ENCODE results near the gene TBC1D4.

The TBC1D4 gene

DNA sequence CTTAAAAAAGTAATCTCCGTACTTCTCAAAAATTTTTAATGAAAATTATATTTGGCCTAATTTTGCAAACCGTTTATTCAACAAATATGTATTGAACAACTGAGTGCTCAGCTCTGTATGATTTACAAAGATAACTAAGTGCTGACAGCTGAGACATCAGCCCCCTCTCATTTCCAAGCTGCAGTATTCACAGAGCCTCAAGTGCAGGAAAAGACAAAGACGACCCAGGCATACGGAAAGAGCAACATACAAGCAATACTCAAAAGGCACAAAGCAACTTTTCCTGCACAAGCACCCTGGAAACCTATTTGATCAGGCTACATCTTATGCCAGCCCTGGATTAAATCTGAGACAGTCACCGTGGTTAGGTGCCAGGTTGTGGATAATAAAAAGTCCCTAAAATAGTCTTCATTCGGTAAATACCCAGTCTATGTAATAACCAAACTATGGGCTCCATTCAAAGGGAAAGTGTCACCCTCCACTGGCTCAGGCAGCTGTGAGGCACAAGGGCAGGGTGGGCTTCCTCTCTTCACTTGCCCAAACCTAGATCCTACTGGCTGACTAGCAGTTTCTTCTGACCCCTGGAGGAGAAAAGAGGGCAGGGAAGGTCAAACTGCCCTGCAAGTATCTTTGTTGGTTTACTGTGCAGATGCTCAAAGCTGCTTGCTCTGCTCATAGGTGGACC is 65.5 kb downstream of the TBC1D4 start:
- DNase-seq (ENCODE audit: low spot score), result peak; percentile 17

DNA sequence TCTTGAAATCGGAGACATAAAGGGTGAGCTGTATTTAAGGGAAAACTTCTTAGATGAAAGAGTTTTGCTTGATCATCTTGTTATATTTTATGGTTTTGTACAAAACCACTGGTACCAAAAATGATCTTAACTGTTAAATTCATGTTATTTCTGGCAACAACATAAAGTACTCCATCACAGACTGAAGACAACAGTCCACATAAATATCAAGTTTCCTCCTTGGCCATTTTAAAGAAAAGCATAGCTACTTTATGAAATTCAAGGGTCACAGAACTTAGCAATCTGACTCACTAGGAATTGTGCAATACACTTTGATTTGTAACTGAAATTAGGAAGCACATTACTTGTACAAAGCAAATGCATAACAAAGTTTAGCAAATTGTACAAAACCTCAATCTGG is 66.3 kb downstream of the TBC1D4 start:
- no peak for DNase-seq (ENCODE audit: low spot score)

DNA sequence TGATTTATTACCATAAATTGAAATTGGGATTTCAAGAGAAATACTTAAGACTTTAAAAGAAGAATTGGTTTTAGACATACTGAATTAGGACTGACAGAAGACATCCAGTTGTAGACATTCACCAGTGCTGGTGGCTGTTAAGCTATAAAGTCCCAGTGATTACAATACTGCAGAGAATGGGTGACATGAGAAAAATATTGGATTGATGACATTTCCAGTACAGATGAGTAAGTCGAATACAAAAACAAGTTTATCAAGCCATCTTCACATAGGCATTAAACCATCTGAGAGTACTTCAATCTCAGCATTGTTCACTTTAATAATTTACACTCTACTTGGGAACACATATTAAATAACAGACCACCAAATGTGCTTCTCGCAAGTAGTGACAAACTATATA is 66.8 kb downstream of the TBC1D4 start:
- DNase-seq (ENCODE audit: low spot score), result no peak

DNA sequence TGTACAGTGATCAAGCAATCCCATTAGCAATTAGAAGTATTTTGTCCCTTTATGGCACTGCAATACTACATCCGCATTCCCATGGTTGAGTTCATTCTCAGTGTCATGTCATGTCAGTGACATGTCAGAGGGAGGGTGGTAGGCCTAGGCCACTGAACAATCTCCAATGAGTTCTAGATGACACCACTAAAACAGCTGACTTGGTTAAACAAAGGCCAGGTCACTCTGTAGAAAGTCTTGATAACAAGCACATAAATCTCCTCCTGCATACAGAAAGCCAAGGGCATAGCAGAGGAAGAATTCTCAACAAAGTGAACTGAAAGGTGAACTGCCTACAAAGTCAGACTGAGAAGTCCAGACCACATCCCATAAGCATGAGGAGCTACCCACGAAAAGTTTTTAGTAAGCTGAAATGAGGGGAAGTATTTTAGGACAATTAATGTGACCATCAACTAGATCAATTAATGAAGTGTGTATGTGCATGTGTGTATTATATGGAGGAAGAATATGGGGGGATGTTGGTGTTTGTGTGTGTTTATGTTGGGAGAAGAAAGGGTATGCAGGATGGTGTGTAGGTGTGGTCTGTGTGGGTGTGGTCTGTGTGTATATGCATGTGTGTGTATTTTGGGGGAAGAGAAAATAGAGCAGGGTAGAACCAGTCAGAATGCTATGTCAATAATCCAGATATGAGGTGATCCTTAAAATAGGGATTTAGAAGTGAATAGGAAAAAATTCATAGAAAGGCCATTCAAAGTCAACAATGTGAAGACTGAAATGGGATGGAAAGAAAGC is 67.7 kb downstream of the TBC1D4 start:
- DNase-seq (ENCODE audit: low spot score), result no peak

DNA sequence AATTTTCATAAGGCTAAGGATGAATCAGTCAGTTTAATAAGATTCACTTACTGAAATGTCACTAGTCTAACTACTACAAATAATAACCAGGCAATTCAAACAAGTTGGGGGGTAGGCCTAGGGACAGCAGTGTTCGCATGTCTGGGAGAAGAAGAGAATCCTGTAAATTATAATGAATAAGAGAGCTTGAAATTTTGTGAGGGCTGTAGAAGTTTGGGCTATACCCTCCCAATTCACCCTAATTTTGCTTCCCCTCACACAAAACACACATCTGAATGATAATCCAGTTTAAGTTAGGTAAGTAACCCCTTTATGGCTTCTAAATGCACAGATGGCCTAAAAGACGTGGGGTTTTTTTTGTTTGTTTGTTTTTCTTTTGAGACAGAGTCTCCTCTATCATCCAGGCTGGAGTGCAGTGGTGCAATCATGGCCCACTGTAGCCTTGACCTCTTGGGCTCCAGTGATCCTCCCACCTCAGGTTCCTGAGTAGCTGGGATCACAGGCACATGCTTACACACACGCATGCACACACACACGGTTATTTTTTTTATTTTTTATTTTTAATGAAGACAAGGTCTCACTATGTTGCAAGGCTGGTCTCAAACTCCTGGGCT is 69.9 kb downstream of the TBC1D4 start:
- DNase-seq (ENCODE audit: low spot score), result no peak

DNA sequence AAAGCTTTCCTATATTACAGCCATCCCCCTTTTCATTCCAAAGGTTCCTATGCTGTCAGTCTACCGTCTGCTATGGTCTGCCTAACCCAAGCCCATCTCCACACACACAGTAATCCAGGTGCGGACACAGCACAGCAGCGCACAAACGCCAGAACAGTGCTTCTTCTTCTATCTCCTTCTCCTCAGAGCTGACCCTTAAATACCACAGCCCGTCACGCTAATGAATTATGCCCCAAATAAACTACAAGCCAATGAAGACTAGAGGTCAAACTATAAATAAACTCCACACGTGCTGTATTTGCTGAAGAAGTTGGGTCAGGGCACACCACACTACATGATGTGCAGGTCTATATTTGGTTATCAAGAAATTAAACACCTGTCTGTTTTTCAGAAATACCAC is 71.8 kb downstream of the TBC1D4 start:
- peak; percentile 64 for DNase-seq (ENCODE audit: low spot score)

DNA sequence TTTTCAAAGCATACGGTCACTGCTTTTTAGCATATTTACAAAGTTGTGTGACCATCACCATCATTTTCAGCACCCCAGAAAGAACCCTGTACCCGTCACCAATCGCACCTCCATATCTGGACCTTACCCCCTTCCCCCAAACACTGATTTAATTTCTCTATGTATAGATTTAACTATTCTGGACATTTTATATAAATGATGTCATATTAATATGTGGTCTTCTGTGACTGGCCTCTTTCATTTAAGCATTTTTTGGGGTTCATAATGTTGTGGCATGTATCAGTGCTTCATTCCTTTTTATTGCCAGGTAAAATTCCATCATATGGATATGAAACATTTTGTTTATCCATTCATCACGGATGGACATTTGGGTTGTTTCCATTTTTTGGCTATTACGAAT is 74.0 kb downstream of the TBC1D4 start:
- DNase-seq (ENCODE audit: low spot score), result no peak

DNA sequence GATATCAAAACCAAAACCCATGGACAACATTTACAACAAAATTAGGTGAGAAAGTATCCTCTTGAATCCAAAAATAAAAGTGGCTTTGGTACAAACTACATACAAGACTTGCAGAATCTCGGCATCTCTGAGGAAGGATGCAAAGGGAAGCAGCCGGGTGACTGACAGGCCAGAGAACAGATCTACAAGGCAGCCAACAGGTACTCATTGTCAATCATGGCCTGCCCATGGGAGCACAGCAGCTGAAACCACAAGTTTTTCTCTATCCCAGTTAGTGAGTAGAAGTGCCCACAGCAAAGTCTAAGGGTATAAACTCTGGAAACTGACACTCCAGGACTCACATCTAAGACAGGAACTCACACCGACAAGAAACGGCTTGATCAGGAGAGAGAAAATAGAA is 74.5 kb downstream of the TBC1D4 start:
- DNase-seq (ENCODE audit: low spot score), result no peak

DNA sequence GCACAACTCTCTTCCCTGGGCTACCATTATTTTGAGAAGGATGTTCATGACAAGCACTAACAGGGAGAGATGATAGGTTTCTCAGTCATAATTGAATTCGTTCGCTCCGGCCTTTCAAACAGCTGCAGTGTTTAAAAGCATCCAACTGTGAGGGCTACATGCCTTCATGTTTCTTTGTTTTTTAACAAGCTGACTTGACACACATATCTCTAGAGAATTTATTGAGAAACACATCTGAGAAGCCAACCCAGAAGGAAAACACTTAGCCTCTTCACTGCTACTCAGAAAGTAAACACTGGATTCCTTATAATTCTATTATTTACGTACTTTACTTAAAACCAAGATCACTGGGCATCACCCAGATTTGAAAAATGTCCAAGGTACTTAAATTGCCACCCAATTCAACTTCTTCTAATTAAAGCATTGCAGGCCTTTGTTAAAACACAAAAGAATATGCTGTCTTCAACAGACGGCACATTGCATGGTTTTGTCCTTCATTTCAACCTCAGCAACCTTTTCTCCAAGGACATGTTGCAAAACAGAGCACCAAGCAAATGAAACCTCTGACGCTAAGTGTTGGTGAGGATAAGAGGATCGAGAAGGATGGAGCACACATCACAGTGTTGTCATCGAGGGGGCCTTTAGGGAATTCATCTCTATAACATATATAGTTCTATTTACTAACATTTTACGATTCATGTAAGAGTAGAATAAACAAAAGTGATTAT is 75.8 kb downstream of the TBC1D4 start:
- DNase-seq (ENCODE audit: low spot score), result no peak

DNA sequence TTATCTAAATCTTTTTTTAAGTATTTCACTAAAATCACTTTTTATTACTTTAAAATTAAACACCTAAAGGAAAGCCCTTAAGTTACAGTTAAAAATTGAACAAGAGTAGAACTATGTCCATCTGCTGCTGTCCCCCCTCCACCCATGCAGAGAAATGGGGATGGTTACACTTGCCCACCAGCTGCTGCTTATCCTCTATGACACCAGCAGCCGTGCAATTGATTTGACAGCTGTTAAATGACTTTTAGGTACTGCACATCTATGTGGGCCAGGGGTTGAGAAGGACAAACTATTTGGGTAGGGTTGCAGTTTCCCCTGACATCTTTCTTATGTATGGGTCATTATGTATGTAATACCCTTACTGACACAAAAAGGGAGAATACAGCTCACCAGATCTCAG is 77.2 kb downstream of the TBC1D4 start:
- no peak for DNase-seq (ENCODE audit: low spot score)

DNA sequence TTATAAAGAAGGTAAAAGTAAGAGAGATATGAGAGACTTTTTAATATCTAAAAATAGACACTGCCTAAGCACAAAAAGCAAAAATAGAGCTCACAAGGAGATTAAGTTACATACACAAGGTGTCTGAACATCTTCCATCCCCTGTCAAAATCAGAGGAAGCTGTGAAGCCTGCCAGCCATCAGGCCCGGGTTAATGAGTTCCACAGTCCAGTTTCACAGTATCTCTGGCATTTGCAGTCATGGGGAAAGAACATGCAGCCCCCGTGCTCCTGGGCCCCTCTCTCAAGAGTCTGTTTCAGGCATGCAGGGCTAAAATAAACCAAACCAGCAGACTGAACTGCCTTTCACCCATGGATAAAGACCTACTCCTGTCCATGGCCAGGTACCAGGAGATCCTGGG is 79.2 kb downstream of the TBC1D4 start:
- no peak for DNase-seq (ENCODE audit: low spot score)

DNA sequence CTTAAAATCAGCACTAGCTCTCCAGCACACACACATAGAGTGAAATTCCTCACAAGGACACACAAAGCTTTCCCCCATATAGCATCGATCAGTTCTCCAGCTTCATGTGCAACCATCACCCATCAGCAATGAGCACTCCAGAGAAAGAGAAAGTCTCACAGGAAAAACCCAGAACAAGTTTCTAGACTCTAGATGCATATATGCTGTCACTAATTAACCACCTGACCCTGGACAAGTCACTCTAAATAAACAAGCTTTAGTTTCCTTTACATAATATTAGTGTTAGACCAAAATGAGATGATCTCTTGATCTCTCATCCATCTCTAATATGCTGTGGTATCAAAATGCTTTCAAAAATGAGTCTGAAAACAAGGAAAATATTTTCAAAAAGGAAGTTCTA is 81.2 kb downstream of the TBC1D4 start:
- DNase-seq (ENCODE audit: low spot score), result no peak

DNA sequence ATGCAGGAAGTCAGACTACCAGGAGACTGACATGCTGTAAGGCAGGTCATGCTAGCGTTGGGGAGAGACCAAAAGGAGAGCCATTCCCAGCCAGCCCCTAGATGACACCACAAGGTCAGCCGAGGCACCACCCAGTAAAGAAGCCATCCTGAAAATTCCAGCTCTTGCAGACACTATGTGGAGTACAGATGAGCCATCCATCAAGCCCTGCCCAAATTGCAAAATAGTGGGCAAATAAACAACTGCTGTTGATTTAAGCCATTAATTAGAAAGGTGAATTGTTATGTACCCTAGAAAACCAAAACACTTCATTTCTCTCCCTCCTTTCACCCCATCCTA is 82.1 kb downstream of the TBC1D4 start:
- DNase-seq (ENCODE audit: low spot score), result no peak

DNA sequence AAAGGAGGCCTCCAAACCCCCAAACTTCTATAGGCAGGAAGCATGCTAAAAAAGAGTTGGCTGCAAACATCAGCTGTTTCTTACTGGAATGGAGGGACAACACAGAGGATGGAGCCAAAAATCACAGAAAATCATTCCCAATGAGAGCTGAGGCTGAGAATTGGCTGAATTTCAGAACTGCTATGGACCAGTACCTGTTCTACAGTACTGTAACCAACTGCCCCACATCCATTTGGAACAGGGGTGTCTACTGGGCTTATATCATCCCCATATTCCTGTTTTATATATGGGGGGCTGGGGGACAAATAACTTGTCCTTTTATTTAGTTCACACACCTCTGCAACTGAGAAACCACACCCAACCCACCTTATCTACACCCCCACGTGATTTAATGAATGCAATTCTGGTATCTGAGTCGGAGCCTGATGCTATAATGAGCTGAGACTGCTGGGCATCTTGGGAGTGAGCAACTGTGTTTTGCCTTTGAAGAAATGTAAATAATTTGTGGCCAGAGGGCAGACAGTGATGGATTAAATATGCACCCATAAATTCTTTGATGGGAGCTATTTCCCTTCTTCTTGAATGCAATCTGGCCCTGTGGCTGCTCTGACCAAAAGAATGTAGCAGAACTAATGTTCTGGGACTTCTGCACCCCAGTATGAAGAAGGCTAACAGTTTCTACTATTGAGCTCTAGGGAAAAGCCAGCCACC is 82.6 kb downstream of the TBC1D4 start:
- DNase-seq (ENCODE audit: low spot score), result no peak

DNA sequence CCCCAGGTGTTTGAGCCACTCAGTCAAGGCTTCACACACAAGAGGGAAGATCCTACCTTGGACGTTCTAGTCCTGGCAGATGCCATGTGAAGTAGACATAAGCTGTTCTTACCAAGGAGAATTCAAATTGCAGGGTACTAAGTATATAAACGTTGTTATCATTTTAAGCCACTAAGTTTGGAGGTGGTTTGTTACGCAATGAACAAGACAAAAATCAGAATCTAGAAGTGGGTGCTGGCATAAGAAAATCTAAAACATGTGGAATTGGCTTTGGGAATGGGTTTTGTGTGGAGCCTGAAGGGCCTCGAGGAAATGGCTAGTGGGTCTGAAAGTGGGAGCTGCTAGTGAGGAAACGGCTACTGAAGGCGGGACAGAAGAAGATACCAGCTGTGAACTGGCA is 83.9 kb downstream of the TBC1D4 start:
- DNase-seq (ENCODE audit: low spot score), result no peak

DNA sequence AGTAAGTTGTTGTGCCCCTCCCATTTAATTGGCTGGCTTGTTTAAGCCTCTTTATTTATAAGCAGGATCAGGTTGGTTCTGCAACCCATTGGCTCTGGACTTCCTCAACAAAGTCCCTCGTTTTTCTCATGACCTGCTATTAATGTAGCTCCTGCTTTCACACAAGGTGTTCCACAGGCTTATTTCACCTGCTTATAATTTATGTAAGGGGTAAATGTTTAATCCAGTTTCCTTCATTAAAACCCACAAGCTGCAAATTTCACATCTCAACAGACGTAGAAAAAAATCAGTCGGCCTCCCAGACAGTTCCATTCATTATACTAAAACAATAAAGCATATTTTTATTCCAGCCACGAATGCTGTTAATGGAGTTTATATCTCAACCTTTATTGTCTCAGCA is 86.1 kb downstream of the TBC1D4 start:
- DNase-seq (ENCODE audit: low spot score), result no peak

DNA sequence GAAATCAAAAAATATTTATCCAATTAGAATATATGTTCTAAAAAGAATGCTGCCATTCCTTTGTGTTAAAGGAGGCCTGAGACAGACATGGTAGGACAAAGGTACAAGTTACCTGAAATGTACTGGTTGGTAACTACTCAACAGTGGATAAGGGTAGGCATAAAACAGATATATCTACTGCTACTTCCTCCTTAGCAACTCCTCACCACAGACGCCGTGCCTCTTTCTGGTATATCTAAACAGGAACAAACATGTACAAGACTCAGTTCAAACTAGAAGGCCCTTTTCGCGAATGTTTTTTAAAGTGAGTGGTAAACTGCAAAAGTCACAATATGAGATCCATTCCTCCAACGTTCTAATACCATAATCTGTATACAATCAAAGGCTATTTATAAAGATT is 86.9 kb downstream of the TBC1D4 start:
- peak; percentile 40 for DNase-seq (ENCODE audit: low spot score)

DNA sequence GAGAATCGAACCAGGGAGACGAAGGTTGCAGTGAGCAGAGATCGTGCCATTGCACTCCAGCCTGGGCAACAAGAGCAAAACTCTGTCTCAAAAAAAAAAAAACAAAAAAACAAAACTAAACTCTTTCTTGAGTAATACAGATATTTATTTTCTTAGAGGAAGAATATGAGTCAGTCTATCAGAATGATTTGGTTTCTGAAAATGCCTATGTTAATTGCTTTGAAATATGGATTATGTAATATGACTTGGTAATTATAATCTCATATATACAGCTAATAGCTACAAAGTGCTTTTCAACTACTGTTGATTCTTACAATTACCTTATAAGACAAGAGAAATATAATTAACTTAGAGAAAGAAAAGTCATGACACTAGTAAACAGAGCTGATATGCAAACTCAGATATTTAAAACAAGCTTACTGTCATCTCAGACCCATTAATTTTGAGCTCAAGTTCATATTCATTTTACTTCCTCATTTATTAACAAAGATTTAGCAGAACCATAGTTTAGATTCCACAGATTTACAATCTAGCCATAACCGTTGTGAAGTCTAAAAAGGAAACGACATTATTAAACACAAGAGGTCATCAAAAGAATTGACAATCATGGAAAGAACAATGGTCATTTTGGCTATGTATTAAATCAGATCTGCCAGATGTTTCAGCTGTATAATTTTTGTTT is 88.0 kb downstream of the TBC1D4 start:
- DNase-seq (ENCODE audit: low spot score), result peak; percentile 41

DNA sequence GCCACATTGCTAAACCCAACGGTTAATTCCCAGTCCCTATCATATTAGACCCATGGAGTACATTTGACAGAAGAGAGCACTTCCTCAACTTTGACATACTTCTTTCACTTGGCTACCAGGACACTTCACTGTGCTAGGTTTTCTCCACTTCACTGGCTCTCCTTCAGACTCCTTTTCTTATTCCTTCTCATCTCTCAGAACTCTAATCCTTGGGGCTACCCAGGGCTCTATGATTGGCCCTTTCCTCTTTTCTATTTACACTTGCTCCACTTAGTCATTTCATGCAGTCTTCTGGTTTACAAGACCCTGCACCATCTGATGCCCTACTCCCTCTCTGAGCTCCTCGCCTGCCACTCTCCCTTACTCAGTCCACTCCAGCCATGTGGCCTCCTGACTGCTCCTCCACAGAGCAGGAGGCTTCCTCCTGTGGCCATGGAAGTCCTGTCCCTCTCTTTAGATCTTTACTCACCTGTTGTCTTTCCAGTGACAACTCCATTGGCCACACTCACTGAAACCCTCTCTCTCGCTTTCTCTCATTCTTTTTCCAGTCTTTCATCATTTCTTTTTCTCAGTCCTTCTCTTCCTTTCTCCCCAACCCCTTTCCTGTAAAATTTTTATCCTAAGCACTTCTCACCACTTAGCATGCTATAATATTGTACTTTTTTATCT is 90.4 kb downstream of the TBC1D4 start:
- DNase-seq (ENCODE audit: low spot score), result no peak

DNA sequence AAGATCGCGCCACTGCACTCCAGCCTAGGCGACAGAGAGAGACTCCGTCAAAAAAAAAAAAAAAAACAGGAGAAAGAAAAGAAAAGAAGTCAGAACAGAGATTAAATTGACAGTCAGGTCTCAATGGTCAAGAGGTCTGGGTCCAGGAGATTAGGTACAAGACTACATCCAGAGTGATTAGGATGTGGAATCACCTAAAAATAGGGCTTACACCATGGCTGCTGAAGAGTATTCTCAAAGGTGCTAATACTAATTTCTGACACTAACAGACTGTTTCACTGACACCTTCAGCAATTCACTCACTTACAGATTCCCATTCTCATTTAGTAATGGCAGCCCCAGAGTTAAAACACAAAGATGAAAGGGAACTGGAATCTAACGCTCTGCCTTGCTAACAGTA is 91.7 kb downstream of the TBC1D4 start:
- no peak for DNase-seq (ENCODE audit: low spot score)

DNA sequence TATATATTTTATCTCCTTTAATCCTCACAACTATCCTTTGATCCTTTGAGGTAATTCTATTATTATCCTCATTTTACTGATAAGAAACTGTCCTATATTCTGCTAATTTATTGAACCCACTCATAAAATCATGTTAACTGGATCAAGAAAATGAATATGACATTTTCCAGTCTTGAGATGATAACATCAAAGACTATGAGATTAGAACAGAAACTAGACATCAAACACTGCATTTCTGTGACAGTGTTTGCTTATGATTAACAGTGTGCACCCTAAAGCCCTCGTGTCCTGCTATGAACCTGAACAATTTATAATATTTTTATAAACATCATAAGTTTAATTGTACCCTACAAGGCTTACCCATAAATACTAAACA is 96.3 kb downstream of the TBC1D4 start:
- no peak for DNase-seq (ENCODE audit: low spot score)
